ENCODE measurements around the gene PRKCSH.

The PRKCSH gene

GRCh38 chr19:11489378-11489777 is 53.9 kb downstream of the PRKCSH start:
- no peak overlapping the region for H3K27ac Mint-ChIP-seq
- no peak for DNase-seq
- H3K9me3 Mint-ChIP-seq = no peaks in the 10 kb centered on the region
- H3K4me3 Mint-ChIP-seq = no peak overlapping the region
- peaks cover 5% of the 10 kb centered on the region for H3K27me3 Mint-ChIP-seq (ENCODE audit: low read depth, poor library complexity)
- no peak for TF ChIP-seq CTCF (IDR thresholded peaks at IDR 0.05)
- no peaks in the 10 kb centered on the region for H3K4me1 Mint-ChIP-seq
- H3K36me3 Mint-ChIP-seq (ENCODE audit: low read depth) = peaks cover 30% of the 10 kb centered on the region

DNA sequence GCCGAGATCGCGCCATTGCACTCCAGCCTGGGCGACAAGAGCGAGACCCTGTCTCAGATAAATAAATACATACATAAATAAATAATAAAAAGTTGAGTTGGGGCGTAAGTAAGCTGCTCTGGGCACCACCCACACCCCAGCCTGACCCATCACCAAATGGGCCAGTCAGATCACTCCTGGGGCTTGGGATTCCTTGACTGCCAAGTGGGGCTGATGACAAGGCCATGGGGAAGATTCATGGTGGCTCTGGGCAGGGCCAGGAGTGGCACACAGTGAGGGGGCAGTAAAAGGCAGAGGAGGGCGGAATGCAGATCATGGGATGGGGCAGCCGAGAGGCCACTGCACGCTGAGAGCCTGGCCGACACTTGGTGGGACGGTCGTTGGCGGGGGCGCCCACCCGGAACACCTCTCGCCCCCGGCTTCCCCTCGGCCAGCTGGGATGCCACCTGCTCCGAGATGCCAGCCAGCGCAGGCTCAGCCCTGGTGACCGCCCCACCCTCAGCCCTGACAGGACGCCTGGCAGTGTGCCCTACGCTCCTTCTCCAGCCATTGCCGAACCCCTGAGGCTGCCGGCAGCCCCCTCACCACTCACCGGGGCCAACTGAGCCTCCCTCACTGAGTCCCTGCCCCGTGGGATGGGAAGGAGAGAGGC is 59.3 kb downstream of the PRKCSH start:
- DNase-seq = no peak
- no peak for TF ChIP-seq CTCF (IDR thresholded peaks at IDR 0.05)
- no peaks in the 10 kb centered on the region for H3K4me1 Mint-ChIP-seq
- H3K27me3 Mint-ChIP-seq (ENCODE audit: low read depth, poor library complexity) = no peaks in the 10 kb centered on the region
- no peak overlapping the region for H3K4me3 Mint-ChIP-seq
- no peak overlapping the region for H3K27ac Mint-ChIP-seq
- no peaks in the 10 kb centered on the region for H3K9me3 Mint-ChIP-seq
- H3K36me3 Mint-ChIP-seq (ENCODE audit: low read depth) = peaks cover 18% of the 10 kb centered on the region

DNA sequence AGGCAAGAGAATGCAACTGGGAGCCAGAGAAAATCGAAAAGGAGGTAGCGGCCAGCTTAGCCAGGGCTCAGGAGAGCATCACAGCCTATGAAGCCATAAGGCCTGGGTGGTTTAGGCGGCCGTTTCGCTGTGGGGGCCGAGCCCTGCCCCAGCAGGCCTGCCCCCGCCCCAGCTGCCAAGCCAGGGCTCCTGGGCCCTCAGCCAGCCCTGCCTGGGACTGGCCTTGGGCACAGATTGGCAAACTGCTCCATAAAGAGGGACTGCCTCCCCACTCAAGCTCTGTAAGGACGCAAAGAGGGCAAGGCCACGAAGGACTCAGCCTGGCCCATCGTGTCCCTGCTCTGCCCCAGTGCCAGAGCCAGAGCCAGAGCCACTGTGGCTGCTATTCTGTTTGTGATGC is 60.0 kb downstream of the PRKCSH start:
- Mint-ChIP-seq H3K4me3 (no peak overlapping the region), H3K9me3 (no peaks in the 10 kb centered on the region), H3K27ac (no peak overlapping the region), H3K27me3 (ENCODE audit: low read depth, poor library complexity) (no peaks in the 10 kb centered on the region), H3K36me3 (ENCODE audit: low read depth) (peaks cover 18% of the 10 kb centered on the region), H3K4me1 (no peaks in the 10 kb centered on the region)
- DNase-seq = no peak
- TF ChIP-seq CTCF (IDR thresholded peaks at IDR 0.05) = no peak

GRCh38 chr19:11495885-11496284 is 60.5 kb downstream of the PRKCSH start:
- no peak for TF ChIP-seq CTCF (IDR thresholded peaks at IDR 0.05)
- H3K4me3 Mint-ChIP-seq = no peak overlapping the region
- H3K9me3 Mint-ChIP-seq = no peaks in the 10 kb centered on the region
- peaks cover 14% of the 10 kb centered on the region for H3K36me3 Mint-ChIP-seq (ENCODE audit: low read depth)
- no peak for DNase-seq
- H3K27ac Mint-ChIP-seq = no peak overlapping the region
- no peaks in the 10 kb centered on the region for H3K4me1 Mint-ChIP-seq
- H3K27me3 Mint-ChIP-seq (ENCODE audit: low read depth, poor library complexity) = no peaks in the 10 kb centered on the region

- no peak overlapping the region for H3K4me3 Mint-ChIP-seq
- H3K27ac Mint-ChIP-seq = no peak overlapping the region
- peak; percentile 71 for TF ChIP-seq CTCF (IDR thresholded peaks at IDR 0.05)
- H3K27me3 Mint-ChIP-seq (ENCODE audit: low read depth, poor library complexity) = no peaks in the 10 kb centered on the region
- H3K36me3 Mint-ChIP-seq (ENCODE audit: low read depth) = peaks cover 11% of the 10 kb centered on the region
- peak; percentile 77 for DNase-seq
- no peaks in the 10 kb centered on the region for H3K4me1 Mint-ChIP-seq
- H3K9me3 Mint-ChIP-seq = no peaks in the 10 kb centered on the region
Measured at GRCh38 chr19:11496391-11497163, 61.1 kb downstream of the PRKCSH start.
